Kidney (tissue), 14 donors: ENCODE measurements around the gene HLX. TPM values are rescaled to one million over a fixed set of nuclear protein-coding genes. Genes with fewer than 3 reads are reported as not detected.

Experiments
- DNase-seq, 5 donors: peaks; one replicate each; pipeline ENCODE4 v3.0.0-alpha.2; 2013 to 2020
- FAIRE-seq: peaks from 2 replicates; lab custom pipeline; 2012; peaks lifted over from hg19 to GRCh38; lab: Jason Lieb, UNC
- H3K27ac ChIP-seq, 2 donors: one replicate each; pipeline ENCODE4 v1.7.0; 2013; ENCODE audit warnings: low read depth in 2 of 2, low read length in 2 of 2, inconsistent platforms in 1 of 2
- H3K27me3 ChIP-seq: one replicate; pipeline ENCODE4 v1.7.1; 2013; ENCODE audit warnings: low read length, inconsistent platforms; ENCODE audit not compliant: control insufficient read depth, insufficient read depth
- H3K36me3 ChIP-seq, 3 donors: one replicate each; pipeline versions ENCODE4 v1.7.0 to v1.7.1; 2013; ENCODE audit warnings: low read length in 3 of 3, control low read depth in 1 of 3, inconsistent platforms in 1 of 3; ENCODE audit not compliant: insufficient read depth in 3 of 3, control insufficient read depth in 2 of 3
- H3K4me1 ChIP-seq, 3 donors: one replicate each; pipeline versions ENCODE4 v1.7.0 to v1.7.1; 2013; ENCODE audit warnings: low read length in 3 of 3, inconsistent platforms in 1 of 3, low read depth in 1 of 3; ENCODE audit not compliant: control insufficient read depth in 2 of 3, insufficient read depth in 2 of 3
- H3K4me3 ChIP-seq, 3 donors: one replicate each; pipeline versions ENCODE4 v1.7.0 to v1.8.1; 2013; ENCODE audit warnings: low read length in 3 of 3, control low read depth in 1 of 3, inconsistent platforms in 1 of 3
- H3K9ac ChIP-seq, 3 donors: one replicate each; pipeline versions ENCODE4 v1.7.0 to v1.7.1; 2013; ENCODE audit warnings: low read length in 3 of 3, control low read depth in 1 of 3, inconsistent platforms in 1 of 3
- H3K9me3 ChIP-seq, 3 donors: one replicate each; pipeline versions ENCODE4 v1.7.0 to v1.7.1; 2013; ENCODE audit warnings: low read length in 3 of 3, control low read depth in 1 of 3, inconsistent platforms in 1 of 3; ENCODE audit not compliant: control insufficient read depth in 2 of 3, insufficient read depth in 1 of 3
- intact Hi-C: fragments of 100-400 bp; cut with DNase I; formaldehyde crosslinking; loops from one replicate; pipeline ENCODE4 v1.11.1; 2022
- polyA plus RNA-seq: library from polyadenylated mRNA; stranded (reverse); fragments of 350-450 nt; fragmentation: Illumina TruSeq; extraction: RNeasy Lipid Tissue Mini Kit (QIAGEN cat#74804); gene quantifications from one replicate; pipeline ENCODE4 v1.2.3, GENCODE V29; 2014; ENCODE audit warnings: low read depth, low replicate concordance; ENCODE audit not compliant: insufficient read depth
- total RNA-seq: library from RNA; stranded (reverse); fragmentation: NEBNext Ultra II Directional; extraction: Animal tissue kit (Norgen Biotek cat#: 25700); gene quantifications from one replicate; pipeline ENCODE4 v1.2.1, GENCODE V29; 2021
- TF ChIP-seq, protein P1 (sequence below): IDR thresholded peaks from 3 replicates; pipeline ENCODE4 v1.5.1; 2012; ENCODE audit warnings: mild to moderate bottlenecking, moderate library complexity, borderline replicate concordance; ENCODE audit not compliant: insufficient read depth; ENCODE audit errors: extremely low read depth
- donor health status: control.
- donor health status: control.
- donor health status: control.
- donor health status: control.
- donor health status: control.
- donor health status: DM: yes; HTN: yes; CAD: no.
- donor health status: Normal renal cell carcinoma (clear cell type).

The HLX gene
- total and polyA plus RNA-seq, 2 donors from 2014 or later: 4.7 to 8.2 TPM

GRCh38 chr1:220928320-220928719 is 49.1 kb downstream of the HLX start:
- DNase-seq: no peak
- no peaks in the 10 kb centered on the region for H3K9me3 ChIP-seq
- no peak for FAIRE-seq
- H3K36me3 ChIP-seq: no peaks in the 10 kb centered on the region
- no peaks in the 10 kb centered on the region for H3K4me1 ChIP-seq
- TF ChIP-seq, protein P1, sequence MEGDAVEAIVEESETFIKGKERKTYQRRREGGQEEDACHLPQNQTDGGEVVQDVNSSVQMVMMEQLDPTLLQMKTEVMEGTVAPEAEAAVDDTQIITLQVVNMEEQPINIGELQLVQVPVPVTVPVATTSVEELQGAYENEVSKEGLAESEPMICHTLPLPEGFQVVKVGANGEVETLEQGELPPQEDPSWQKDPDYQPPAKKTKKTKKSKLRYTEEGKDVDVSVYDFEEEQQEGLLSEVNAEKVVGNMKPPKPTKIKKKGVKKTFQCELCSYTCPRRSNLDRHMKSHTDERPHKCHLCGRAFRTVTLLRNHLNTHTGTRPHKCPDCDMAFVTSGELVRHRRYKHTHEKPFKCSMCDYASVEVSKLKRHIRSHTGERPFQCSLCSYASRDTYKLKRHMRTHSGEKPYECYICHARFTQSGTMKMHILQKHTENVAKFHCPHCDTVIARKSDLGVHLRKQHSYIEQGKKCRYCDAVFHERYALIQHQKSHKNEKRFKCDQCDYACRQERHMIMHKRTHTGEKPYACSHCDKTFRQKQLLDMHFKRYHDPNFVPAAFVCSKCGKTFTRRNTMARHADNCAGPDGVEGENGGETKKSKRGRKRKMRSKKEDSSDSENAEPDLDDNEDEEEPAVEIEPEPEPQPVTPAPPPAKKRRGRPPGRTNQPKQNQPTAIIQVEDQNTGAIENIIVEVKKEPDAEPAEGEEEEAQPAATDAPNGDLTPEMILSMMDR: no peak
- no peak overlapping the region for H3K4me3 ChIP-seq
- no peak overlapping the region for H3K9ac ChIP-seq
- H3K27ac ChIP-seq: no peak overlapping the region
- H3K27me3 ChIP-seq: no peaks in the 10 kb centered on the region
- intact Hi-C loops: no loop called here

GRCh38 chr1:220928725-220929300 is 49.6 kb downstream of the HLX start:
- Histone ChIP-seq H3K27ac (no peak overlapping the region), H3K27me3 (no peaks in the 10 kb centered on the region), H3K9ac (no peak overlapping the region), H3K9me3 (no peaks in the 10 kb centered on the region), H3K4me1 (no peaks in the 10 kb centered on the region), H3K36me3 (no peaks in the 10 kb centered on the region), H3K4me3 (no peak overlapping the region)
- TF ChIP-seq, protein P1: no peak
- intact Hi-C loops: no loop called here
- DNase-seq: peak in 2 of 5 donors; percentile 29 to 39
- no peak for FAIRE-seq

GRCh38 chr1:220929304-220929703 is 50.1 kb downstream of the HLX start:
- H3K4me1 ChIP-seq: no peaks in the 10 kb centered on the region
- no peak overlapping the region for H3K4me3 ChIP-seq
- H3K9me3 ChIP-seq: no peaks in the 10 kb centered on the region
- no peaks in the 10 kb centered on the region for H3K27me3 ChIP-seq
- no peaks in the 10 kb centered on the region for H3K36me3 ChIP-seq
- no peak for DNase-seq
- no peak for FAIRE-seq
- TF ChIP-seq, protein P1: no peak
- intact Hi-C loops: no loop called here
- no peak overlapping the region for H3K9ac ChIP-seq
- no peak overlapping the region for H3K27ac ChIP-seq

Other genes with a start within 250 kb of the HLX start
- 29.0 TPM for gene C1orf115, start 189.1 kb upstream of the HLX start, total RNA-seq
- 53.8 TPM for gene C1orf115, start 189.1 kb upstream of the HLX start, polyA plus RNA-seq
- gene MTARC2, start 131.1 kb upstream of the HLX start, total RNA-seq: 28.6 TPM
- 95.2 TPM for gene MTARC2, start 131.1 kb upstream of the HLX start, polyA plus RNA-seq
- gene MTARC1, start 92.5 kb upstream of the HLX start, total RNA-seq: 11.0 TPM
- 6.8 TPM for gene MTARC1, start 92.5 kb upstream of the HLX start, polyA plus RNA-seq